Naive thymus-derived CD8-positive, alpha-beta T cell (primary cell): ENCODE measurements around the gene PHKG1. TPM values are rescaled to one million over a fixed set of nuclear protein-coding genes. Genes with fewer than 3 reads are reported as not detected.
A peak's percentile ranks its signal among the peaks of the same experiment; 100 is the strongest.
"Not testable (repeated sequence)": the region's sequence is repeated elsewhere in the genome, so short reads cannot be mapped to it uniquely, and the experiment has no call there.

ENCODE experiments used
- ATAC-seq, 2 donors: fragments of 150-1000 bp; cut with Tn5 transposase in 1 of 2; sonication (Bioruptor Pico), chemical (Tn5 transposase) in 1 of 2; 1 replicate in 1 of 2; 2 replicates in 1 of 2; pipeline ENCODE4 v1.10.0; 2021; ENCODE audit warnings: mild to moderate bottlenecking in 2 of 2, moderate library complexity in 2 of 2
- POLR2A ChIA-PET: fragments of 350-600 bp; sonication (Branson Sonifier 250); formaldehyde crosslinking; loops from one replicate; lab custom pipeline; 2021; ENCODE audit warnings: antibody characterized with exemption; lab: Charles Lee
- DNase-seq, 10 donors: peaks; one replicate each; pipeline versions ENCODE4 v3.0.0 to v3.0.0-alpha.2; 2020 to 2022
- H3K27ac Mint-ChIP-seq, 10 donors: one replicate each; pipeline ENCODE4 v1.8.0; 2020 to 2022; ENCODE audit warnings: mild to moderate bottlenecking in 10 of 10, mixed read lengths in 10 of 10, moderate library complexity in 4 of 10, inconsistent platforms in 1 of 10
- H3K27me3 Mint-ChIP-seq, 5 donors: one replicate each; pipeline ENCODE4 v1.8.0; 2021 to 2022; ENCODE audit warnings: mixed read lengths in 5 of 5
- H3K36me3 Mint-ChIP-seq, 3 donors: one replicate each; pipeline ENCODE4 v1.8.0; 2020 to 2022; ENCODE audit warnings: mixed read lengths in 3 of 3, mild to moderate bottlenecking in 2 of 3, inconsistent platforms in 1 of 3
- H3K4me1 Mint-ChIP-seq, 4 donors: one replicate each; pipeline ENCODE4 v1.8.0; 2021 to 2022; ENCODE audit warnings: mixed read lengths in 4 of 4
- H3K4me3 Mint-ChIP-seq, 10 donors: one replicate each; pipeline ENCODE4 v1.8.0; 2020 to 2022; ENCODE audit warnings: mild to moderate bottlenecking in 10 of 10, mixed read lengths in 10 of 10, moderate library complexity in 6 of 10, inconsistent platforms in 1 of 10
- H3K9me3 Mint-ChIP-seq, 9 donors: one replicate each; pipeline ENCODE4 v1.8.0; 2020 to 2022; ENCODE audit warnings: mixed read lengths in 9 of 9, mild to moderate bottlenecking in 3 of 9, inconsistent platforms in 1 of 9, moderate library complexity in 1 of 9
- polyA plus RNA-seq, 3 donors: library from polyadenylated mRNA; unstranded; fragments of 300-500 nt; fragmentation: Illumina TruSeq; gene quantifications; one replicate each; pipeline ENCODE4 v1.2.3, GENCODE V29; 2021
- total RNA-seq, 8 experiments: library from RNA in 2 of 8; stranded (reverse) in 2 of 8; gene quantifications; one replicate each; pipeline ENCODE4 v1.2.3 and lab custom pipeline; 2021 to 2026

The PHKG1 gene
- 1 to 10 TPM; 2.6 to 2.9 TPM for total RNA-seq
- under 1 TPM; 0.23 to 0.43 (median 0.30) TPM for polyA plus RNA-seq
- total RNA-seq (lab: John Stamatoyannopoulos, UW): 2.0 to 9.6 (median 4.4) reads per million in 6 experiments

DNA sequence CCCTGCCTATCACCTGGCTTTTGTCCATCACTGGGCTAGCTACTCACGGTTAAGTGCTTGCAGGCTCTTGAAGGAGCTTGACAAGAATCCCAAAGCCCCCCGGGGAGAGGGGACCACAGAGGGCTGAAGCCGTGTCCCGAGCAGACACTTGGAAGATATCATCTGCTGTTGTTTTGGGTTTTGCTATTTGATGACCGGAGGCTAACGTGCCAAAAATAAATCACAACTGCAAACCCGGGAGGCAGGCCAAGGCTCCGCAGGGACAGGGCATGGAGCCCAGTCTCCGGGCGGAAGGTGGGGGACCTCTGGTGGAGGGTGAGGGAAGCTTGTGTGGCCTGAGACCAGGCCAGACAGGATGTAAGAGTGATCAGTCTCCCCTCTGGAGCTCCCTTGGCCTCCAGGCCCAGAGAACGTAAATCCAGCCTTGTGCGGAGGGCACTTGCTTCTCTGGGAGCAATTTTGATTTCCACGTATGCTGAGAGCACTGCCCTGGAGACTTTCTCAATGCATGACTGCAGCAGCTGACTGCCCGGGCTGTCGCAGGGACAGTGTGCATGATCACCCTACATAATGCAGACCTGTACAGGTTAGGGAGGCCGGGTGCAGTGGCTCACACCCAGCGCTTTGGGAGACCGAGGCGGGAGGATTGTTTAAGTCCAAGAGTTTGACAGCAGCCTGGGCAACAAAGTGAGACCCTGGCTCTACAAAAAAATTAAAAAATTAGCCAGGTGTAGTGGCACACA is at the start of gene PHKG1:
Gene PHKG1, minus strand, starts transcription at position 164 of the 743 bp plus-strand sequence. CDS start 4,011 bp downstream, outside the sequence.
- no peaks in the 10 kb centered on the region for H3K4me1 Mint-ChIP-seq
- peaks cover 0 to 13% (median 4%) of the 10 kb centered on the region in 3 donors for H3K36me3 Mint-ChIP-seq
- no peak within 1 kb of the TSS for H3K4me3 Mint-ChIP-seq
- no peak for DNase-seq
- peak in 1 of 2 donors; percentile 31 for ATAC-seq
- no peaks in the 10 kb centered on the region for H3K9me3 Mint-ChIP-seq
- H3K27me3 Mint-ChIP-seq: no peaks in the 10 kb centered on the region
- H3K27ac Mint-ChIP-seq: peak within 1 kb of the TSS in 5 of 10 donors; percentile 9 to 72 (median 24)
- POLR2A ChIA-PET: no interaction called here

GRCh38 chr7:56131062-56131461 is 38.3 kb upstream of the PHKG1 start:
- H3K4me1 Mint-ChIP-seq, POLR2A ChIA-PET: not testable (repeated sequence)

GRCh38 chr7:56127241-56127975 is 34.7 kb upstream of the PHKG1 start:
- Mint-ChIP-seq H3K27ac (no peak overlapping the region), H3K36me3 (no peaks in the 10 kb centered on the region), H3K27me3 (peaks cover 0 to 1% (median 0%) of the 10 kb centered on the region in 5 donors), H3K4me1 (no peaks in the 10 kb centered on the region), H3K9me3 (no peaks in the 10 kb centered on the region), H3K4me3 (no peak overlapping the region)
- no peak for ATAC-seq
- POLR2A ChIA-PET: no interaction called here
- no peak for DNase-seq

More at GRCh38 chr7:56131062-56131461, 38.3 kb upstream of the PHKG1 start:
- H3K36me3 Mint-ChIP-seq, ATAC-seq, DNase-seq, H3K9me3 Mint-ChIP-seq, H3K4me3 Mint-ChIP-seq, H3K27ac Mint-ChIP-seq, H3K27me3 Mint-ChIP-seq: not testable (repeated sequence)

GRCh38 chr7:56125831-56126230 is 33.1 kb upstream of the PHKG1 start:
- Mint-ChIP-seq H3K9me3 (no peaks in the 10 kb centered on the region), H3K4me1 (no peaks in the 10 kb centered on the region), H3K4me3 (no peak overlapping the region), H3K27me3 (peaks cover 0 to 1% (median 0%) of the 10 kb centered on the region in 5 donors), H3K27ac (no peak overlapping the region), H3K36me3 (no peaks in the 10 kb centered on the region)
- ATAC-seq (no peak), DNase-seq (no peak)
- POLR2A ChIA-PET: no interaction called here

DNA sequence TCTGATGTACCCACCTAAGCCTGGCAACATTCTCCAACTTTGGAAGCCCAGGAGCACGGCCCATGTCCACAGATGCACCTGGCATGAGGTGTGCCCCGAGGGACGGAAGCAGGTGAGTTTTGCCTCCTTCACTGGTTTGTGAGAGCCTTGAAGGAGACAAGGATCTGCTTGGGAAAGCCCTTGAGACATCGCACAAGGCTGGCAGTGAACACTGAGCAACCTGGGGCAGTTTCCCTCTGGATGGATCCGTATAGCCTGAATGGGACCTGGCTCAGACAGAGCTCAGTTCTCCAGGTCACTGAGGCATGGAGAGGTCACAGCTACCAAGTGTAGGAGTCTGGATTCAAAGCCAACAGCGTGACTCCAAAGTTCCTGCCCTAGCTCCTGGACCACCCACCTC is 32.2 kb upstream of the PHKG1 start:
- POLR2A ChIA-PET: no interaction called here
- no peak for ATAC-seq

GRCh38 chr7:56121440-56121839 is 28.7 kb upstream of the PHKG1 start:
- peaks cover 0 to 4% (median 0%) of the 10 kb centered on the region in 3 donors for H3K36me3 Mint-ChIP-seq
- no peaks in the 10 kb centered on the region for H3K9me3 Mint-ChIP-seq
- no peak for DNase-seq
- ATAC-seq: no peak
- no peak overlapping the region for H3K27ac Mint-ChIP-seq
- POLR2A ChIA-PET: no interaction called here
- no peak overlapping the region for H3K4me3 Mint-ChIP-seq
- H3K4me1 Mint-ChIP-seq: peaks cover 0 to 3% (median 0%) of the 10 kb centered on the region in 4 donors
- peaks cover 4 to 21% (median 16%) of the 10 kb centered on the region in 5 donors for H3K27me3 Mint-ChIP-seq

More for the DNA sequence above, 32.2 kb upstream of the PHKG1 start:
- Mint-ChIP-seq H3K4me1 (no peaks in the 10 kb centered on the region), H3K27me3 (peaks cover 0 to 1% (median 0%) of the 10 kb centered on the region in 5 donors), H3K27ac (no peak overlapping the region), H3K9me3 (no peaks in the 10 kb centered on the region), H3K4me3 (no peak overlapping the region), H3K36me3 (no peaks in the 10 kb centered on the region)
- no peak for DNase-seq

- DNase-seq (no peak), ATAC-seq (peak in 1 of 2 donors; percentile 33)
- POLR2A ChIA-PET: no interaction called here
- Mint-ChIP-seq H3K4me3 (peak within 1 kb of the TSS in 3 of 10 donors; percentile 2 to 26 (median 18)), H3K4me1 (peaks cover 0 to 4% (median 1%) of the 10 kb centered on the region in 4 donors), H3K9me3 (no peaks in the 10 kb centered on the region), H3K27ac (peak within 1 kb of the TSS in 1 of 10 donors; percentile 75), H3K36me3 (peaks cover 0 to 4% (median 2%) of the 10 kb centered on the region in 3 donors), H3K27me3 (peaks cover 4 to 35% (median 24%) of the 10 kb centered on the region in 5 donors)
Measured at GRCh38 chr7:56115852-56116538, 23.2 kb upstream of the PHKG1 start, which contains the start of gene NUPR2. Gene NUPR2 (minus strand): TSS chr7:56116417. CDS start chr7:56116314, 103 bp downstream.

DNA sequence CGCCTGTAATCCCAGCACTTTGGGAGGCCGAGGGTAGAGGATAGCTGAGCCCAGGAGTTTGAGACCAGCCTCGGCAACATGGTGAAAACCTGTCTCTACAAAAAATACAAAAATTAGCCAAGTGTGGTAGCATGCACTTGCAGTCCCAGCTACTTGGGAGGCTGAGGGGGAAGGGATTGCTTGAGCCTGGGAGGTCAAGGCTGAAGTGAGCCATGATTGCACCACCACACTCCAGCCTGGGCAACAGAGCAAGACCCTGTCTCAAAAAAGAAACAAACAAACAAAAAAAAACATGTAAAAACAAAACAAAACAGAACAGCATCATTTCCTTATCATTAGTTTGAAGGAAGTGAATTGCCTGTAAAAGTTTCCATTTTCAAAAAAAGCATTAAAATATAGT is 19.5 kb upstream of the PHKG1 start:
- ATAC-seq, H3K36me3 Mint-ChIP-seq, H3K4me3 Mint-ChIP-seq, DNase-seq, H3K9me3 Mint-ChIP-seq, H3K27ac Mint-ChIP-seq: not testable (repeated sequence)
- Mint-ChIP-seq H3K27me3 (peaks cover 0 to 23% (median 15%) of the 10 kb centered on the region in 5 donors), H3K4me1 (peaks cover 2 to 11% (median 10%) of the 10 kb centered on the region in 4 donors)
- POLR2A ChIA-PET: interaction anchor here (0.7 kb wide), 2 partner anchors 307 to 485 kb away, joined by 4 to 5 read pairs; no protein-coding TSS in a partner anchor

DNA sequence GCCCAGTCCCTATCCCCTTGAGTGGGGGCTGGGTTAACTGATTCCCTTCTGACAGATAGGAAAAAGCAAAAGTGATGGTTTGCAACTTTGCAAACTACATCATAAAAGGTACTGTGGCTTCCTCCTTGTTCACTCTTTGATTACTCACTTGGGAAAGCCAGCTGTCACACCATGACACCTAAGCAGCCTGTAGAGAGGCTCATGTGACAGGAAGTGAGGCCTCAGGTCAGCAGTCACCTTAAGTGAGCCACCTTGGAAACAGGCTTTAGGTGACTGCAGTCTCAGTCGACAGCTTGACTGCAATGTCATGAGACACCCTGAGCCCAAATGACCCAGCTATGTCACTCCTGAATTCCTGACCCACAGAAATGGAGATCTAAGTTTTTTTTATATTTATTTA is 17.9 kb upstream of the PHKG1 start:
- ATAC-seq (no peak), DNase-seq (no peak)
- POLR2A ChIA-PET: no interaction called here
- Mint-ChIP-seq H3K27ac (no peak overlapping the region), H3K4me3 (no peak overlapping the region), H3K36me3 (peaks cover 0 to 4% (median 4%) of the 10 kb centered on the region in 3 donors), H3K4me1 (peaks cover 9 to 24% (median 22%) of the 10 kb centered on the region in 4 donors), H3K27me3 (peaks cover 0 to 10% (median 4%) of the 10 kb centered on the region in 5 donors), H3K9me3 (peaks cover 0 to 7% (median 0%) of the 10 kb centered on the region in 9 donors)

DNA sequence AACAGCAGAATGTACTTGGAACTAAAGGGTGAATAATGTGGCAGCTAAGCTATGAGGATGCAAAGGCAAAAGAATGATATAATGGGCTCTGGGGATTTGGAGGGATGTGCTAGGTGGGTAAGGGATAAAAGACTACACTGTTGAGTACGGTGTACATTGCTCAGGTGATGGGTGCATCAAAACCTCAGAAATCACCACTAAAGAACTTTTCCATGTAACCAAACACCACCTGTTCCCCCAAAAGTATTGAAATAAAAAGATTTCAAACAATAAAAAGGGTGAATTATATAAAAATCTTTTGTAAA is 15.2 kb upstream of the PHKG1 start:
- POLR2A ChIA-PET: interaction anchor here (0.7 to 1.4 kb wide), 2 partner anchors 18 to 147 kb away, joined by 3 to 4 read pairs; no protein-coding TSS in a partner anchor
- no peak for ATAC-seq
- peak overlapping the region in 9 of 10 donors; percentile 97 to 100 (median 99) for H3K27ac Mint-ChIP-seq

DNA sequence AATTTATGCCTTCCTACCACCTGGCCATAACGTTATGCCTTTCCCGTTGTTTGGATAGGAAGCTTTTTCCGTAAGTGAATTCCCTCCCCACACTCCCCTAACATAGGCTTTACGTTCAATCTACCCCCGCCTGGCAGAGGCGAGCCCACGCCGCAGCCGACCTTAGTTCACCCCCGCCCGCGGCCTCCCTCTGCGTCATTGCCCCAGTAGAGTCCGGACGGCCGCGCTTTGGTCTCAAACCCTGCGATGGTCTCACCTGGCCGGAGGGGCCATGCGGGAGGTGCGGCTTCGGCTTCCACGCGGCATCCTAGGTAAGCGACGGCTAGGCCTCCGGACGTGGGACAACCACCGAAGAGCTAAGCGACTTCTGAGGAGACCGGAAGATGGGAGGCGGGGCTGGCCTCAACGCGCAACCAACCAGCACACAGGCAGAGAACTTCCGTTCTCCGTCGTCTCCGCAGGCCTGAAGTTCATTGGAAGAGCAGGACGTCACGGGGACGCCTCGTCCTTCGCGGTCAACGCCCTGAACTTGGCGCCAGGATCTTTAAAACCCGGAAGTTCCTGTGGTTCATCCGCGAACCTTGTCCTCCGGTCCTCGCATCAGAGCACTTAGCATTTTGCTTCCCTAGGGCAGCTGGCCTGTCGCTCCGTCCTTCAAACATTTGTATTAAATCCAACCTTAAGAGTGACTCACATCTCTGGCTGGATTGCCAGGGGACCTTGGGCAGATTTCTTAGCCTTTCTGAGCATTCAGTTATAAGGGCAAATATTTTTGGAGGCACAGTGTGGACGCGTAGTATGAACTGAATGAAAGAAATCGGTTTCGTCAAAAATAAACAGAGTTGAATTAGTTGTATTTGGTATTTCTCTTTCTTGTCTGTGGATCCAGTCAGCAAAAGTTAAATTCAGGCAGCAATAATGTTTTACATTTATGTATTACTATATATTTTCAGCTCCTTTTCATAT is 13.6 kb upstream of the PHKG1 start, which contains the start of gene CHCHD2:
Gene CHCHD2, minus strand, starts transcription at position 369 of the 966 bp plus-strand sequence. Its CDS starts 63 bp downstream, at position 306.
- peaks cover 11 to 44% (median 37%) of the 10 kb centered on the region in 4 donors for H3K4me1 Mint-ChIP-seq
- peaks cover 0 to 7% (median 0%) of the 10 kb centered on the region in 9 donors for H3K9me3 Mint-ChIP-seq
- peak within 1 kb of the TSS; percentile 92 to 98 (median 96) for H3K4me3 Mint-ChIP-seq
- DNase-seq (peak; percentile 79 to 97 (median 92)), ATAC-seq (peak; percentile 95 to 97)
- peaks cover 0 to 39% (median 11%) of the 10 kb centered on the region in 3 donors for H3K36me3 Mint-ChIP-seq
- peak within 1 kb of the TSS; percentile 97 to 100 (median 99) for H3K27ac Mint-ChIP-seq
- POLR2A ChIA-PET: interaction anchor here (0.9 to 1.9 kb wide), 12 partner anchors 39 to 740 kb away, joined by 3 to 21 read pairs (median 4); partner anchors contain the start of genes CCT6A, PSPH and SUMF2
- peaks cover 0 to 3% (median 0%) of the 10 kb centered on the region in 5 donors for H3K27me3 Mint-ChIP-seq

More for the DNA sequence above, 15.2 kb upstream of the PHKG1 start:
- H3K27me3 Mint-ChIP-seq: peaks cover 0 to 3% (median 0%) of the 10 kb centered on the region in 5 donors
- no peak for DNase-seq
- H3K4me1 Mint-ChIP-seq: peaks cover 11 to 40% (median 37%) of the 10 kb centered on the region in 4 donors
- peaks cover 0 to 24% (median 7%) of the 10 kb centered on the region in 3 donors for H3K36me3 Mint-ChIP-seq
- H3K9me3 Mint-ChIP-seq: peaks cover 0 to 7% (median 0%) of the 10 kb centered on the region in 9 donors
- peak overlapping the region in 8 of 10 donors; percentile 59 to 98 (median 96) for H3K4me3 Mint-ChIP-seq
